HG03378 (cell line): ENCODE results near the gene POLR3G.

Experiments
- ATAC-seq: cut with Tn5 transposase; IDR thresholded peaks from one replicate; pipeline ENCODE4 v1.9.1; 2021; ENCODE audit warnings: mild to moderate bottlenecking, moderate library complexity; ENCODE audit not compliant: unreplicated experiment

POLR3G gene, protein sequence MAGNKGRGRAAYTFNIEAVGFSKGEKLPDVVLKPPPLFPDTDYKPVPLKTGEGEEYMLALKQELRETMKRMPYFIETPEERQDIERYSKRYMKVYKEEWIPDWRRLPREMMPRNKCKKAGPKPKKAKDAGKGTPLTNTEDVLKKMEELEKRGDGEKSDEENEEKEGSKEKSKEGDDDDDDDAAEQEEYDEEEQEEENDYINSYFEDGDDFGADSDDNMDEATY

DNA sequence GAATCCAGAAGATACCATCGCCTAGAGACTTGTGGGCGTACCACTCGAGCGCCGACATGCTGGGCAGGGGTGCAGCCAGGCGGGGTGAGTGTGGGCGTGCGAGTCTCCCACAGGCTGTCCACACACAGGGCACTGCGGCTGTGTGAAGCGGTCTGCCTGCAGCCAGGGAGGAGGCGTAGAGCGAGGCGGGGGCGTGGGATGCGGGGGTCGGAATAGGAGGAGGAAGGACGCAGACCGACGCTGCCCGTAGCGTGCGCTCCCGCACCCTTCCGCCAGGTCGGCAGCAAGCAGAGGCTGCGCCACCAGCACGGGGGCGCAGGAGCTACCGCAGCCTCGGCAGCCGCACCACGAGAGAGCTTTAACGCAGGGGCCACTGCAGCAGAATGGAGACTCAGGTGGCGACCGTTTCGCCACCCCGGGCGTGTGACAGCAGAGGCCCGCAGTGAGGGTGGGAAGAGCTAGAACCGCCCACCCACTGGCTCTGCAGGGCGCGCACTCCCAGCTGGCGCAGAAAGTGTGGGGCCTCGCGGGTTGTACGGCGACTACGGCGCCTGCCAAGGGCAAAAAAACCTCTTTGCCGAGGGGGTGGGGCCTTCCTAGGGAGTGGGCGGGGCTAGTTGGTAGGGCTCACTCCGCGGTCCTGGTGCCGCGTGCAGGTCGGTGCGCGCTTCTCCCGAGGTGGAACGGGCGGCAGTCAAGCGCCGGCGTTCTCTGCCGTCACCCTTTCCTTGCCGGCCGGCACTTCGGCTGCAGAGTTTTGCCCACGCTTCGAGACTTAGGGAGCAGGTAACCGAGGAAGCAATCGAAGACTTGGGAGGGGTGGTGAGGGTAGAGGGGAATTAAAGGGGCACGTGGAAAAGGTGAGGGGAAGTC lies at the start of gene POLR3G, which contains the start of gene MBLAC2:
Gene POLR3G, plus strand, starts transcription at position 630 of the 873 bp plus-strand sequence. CDS start 10,704 bp downstream, outside the sequence.
Gene MBLAC2, minus strand, starts transcription at position 537 of the 873 bp plus-strand sequence. Its CDS starts 479 bp downstream, at position 58.
- peak; percentile 83 for ATAC-seq

GRCh38 chr5:90434116-90434714 lies 40.4 kb upstream of the POLR3G start:
- ATAC-seq: peak; percentile 60

- ATAC-seq: no peak
Measured at GRCh38 chr5:90437663-90438062, 37.0 kb upstream of the POLR3G start.

GRCh38 chr5:90438100-90438499 lies 36.6 kb upstream of the POLR3G start:
- ATAC-seq: no peak

- ATAC-seq: no peak
Measured at GRCh38 chr5:90440644-90441043, 34.0 kb upstream of the POLR3G start.

- no peak for ATAC-seq
Measured at GRCh38 chr5:90446961-90447360, 27.7 kb upstream of the POLR3G start.

GRCh38 chr5:90461288-90461687 lies 13.4 kb upstream of the POLR3G start:
- ATAC-seq: no peak

DNA sequence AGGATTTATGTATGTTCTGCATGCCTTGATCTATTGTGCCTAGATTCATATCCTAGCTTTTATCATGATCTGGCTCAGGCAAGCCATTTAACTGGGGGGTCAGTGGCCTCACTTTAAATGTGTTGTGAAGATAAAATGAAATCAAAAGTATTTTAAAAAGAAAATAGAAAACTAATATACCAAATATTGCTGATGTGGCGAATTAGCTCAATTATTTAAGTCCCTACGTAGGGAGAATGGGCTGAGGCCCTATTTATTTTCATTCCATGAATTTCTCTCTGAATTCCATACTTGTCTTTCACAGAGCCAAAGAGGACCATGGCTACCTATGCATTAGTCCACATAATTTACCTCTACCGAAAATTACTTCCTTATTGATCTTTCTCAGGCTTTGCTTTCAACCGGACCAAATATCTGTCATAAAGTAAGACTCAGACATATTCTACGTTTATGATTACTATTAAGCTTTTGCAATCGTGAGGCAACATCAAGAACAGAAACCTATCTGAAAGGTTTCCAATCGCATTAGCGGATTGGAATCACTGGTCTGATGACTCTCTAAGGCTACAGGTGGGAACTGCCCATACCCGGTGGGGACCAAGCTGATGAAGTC lies 1.8 kb upstream of the POLR3G start:
- ATAC-seq: peak; percentile 19

- peak; percentile 15 for ATAC-seq
Measured at GRCh38 chr5:90473396-90474234, 1.0 kb upstream of the POLR3G start.

- ATAC-seq: no peak
Measured at GRCh38 chr5:90475436-90475980, 844 bp downstream of the POLR3G start.

GRCh38 chr5:90476391-90476790 lies 1.7 kb downstream of the POLR3G start:
- ATAC-seq: no peak

DNA sequence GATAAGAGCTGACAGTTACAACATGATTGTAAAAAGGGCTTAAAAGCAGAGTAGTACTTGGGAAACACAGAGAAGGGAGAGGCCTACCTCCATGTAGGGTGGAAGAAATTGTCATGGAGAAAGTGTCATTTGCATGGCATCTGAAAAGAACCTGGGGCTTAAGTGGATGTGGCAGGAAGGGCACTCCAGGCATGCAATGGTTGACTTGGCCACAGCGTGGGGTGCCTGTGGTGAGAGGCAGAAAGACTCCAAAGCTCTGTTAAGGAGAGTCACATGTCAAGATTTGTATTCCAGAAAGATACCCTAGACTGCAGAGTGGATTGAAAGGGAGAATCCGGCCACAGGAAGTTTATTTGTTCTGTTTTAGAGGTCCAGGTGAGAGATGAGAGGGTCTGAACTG lies 2.4 kb downstream of the POLR3G start:
- ATAC-seq: no peak

- ATAC-seq: no peak
Measured at GRCh38 chr5:90477621-90478215, 3.1 kb downstream of the POLR3G start.

DNA sequence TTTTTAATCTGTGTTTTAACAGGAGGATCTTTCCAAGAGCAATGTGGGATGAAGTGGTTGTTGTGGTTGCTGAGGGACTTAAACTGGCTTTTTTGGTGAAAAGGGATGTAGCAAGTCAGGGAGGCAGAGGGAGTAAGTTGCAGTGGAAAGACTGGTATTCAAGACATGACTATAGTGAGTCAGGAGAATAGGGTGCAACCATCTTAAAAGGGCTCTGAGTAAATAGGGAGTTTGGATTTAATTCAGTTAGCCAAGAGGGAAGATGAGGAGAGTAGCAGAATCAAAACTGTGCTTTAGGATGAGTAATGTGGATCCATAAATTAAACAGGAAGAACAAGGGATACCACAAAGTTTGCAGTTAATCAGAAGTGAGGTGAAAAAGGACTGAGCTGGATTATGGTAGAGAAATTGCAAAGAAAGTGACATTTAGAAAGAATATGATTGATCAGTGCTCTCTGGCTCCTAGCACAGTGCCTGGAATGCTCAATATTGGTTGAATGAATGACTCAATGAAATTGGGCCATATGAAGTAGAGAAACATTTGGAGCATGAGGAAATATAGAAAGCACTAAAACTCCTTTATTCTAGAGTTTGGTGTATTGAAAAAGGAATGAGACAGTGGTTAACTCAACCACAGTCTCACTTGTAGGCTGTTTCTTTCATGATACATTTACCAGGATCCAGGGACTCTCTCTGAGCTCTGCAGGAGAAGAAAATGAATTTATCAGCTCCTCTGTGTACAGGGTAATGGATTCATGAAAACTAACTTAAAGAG lies 5.1 kb downstream of the POLR3G start:
- no peak for ATAC-seq

- ATAC-seq: no peak
Measured at GRCh38 chr5:90480699-90481098, 6.0 kb downstream of the POLR3G start.

DNA sequence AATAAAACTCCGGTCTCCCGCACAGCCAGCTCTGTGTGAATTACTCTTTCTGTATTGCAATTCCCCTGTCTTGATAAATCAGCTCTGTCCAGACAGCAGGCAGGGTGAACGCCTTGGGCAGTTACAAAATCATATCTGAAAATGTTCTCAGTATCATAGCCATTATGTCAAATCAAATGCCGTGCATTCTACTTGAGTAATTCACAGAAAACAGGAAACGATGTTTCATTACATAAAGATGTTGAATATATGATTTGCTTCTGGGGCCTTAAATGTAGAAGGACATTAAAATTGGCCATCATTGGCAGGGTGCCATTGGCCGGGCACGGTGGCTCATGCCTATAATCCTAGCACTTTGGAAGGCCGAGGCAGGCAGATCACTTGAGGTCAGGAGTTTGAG lies 8.5 kb downstream of the POLR3G start:
- ATAC-seq: no peak

DNA sequence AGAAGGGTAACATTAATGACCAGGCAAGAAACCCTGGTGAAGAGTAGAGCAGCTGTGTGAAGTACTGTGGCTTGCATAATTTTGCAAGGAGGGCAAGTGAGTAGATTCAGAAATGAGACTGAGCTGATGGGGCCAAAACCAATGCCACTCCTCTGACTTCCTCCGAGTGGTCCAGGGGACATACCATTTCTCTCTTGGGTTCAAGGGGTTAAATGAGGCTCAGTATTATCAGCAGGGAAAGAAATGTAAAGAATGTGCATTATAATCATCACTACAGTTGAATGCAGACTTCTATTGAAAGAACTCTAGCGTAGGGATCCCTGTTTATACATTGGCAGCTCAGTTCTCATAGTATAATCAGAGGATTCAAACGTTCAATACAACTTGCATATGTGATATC lies 9.9 kb downstream of the POLR3G start:
- ATAC-seq: no peak

DNA sequence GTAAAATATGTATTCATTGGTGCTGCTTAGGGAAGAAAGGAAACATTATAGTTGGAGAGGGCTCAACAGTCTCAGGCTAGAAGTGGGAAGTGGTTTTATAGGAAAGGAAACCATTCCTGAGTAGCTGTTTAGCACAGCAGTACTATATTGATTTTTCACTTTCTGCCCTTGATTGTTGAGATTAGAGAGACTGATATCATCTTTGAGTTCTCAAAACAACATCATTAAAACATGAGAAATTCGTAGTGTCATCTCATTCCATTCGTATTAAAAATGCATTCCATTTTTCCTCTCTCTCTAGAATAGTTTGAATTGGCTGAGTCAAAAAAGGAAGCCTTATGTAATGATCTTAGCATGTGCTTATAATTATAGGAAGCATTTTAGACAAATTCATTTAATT lies 14.1 kb downstream of the POLR3G start:
- no peak for ATAC-seq

GRCh38 chr5:90494043-90494442 lies 19.4 kb downstream of the POLR3G start:
- no peak for ATAC-seq
